ENCODE measurements around the gene PNKP. TPM values are rescaled to one million over a fixed set of nuclear protein-coding genes. Genes with fewer than 3 reads are reported as not detected.

PNKP gene
- total RNA-seq, 1 experiment from 2014 or later = 90.3 TPM

DNA sequence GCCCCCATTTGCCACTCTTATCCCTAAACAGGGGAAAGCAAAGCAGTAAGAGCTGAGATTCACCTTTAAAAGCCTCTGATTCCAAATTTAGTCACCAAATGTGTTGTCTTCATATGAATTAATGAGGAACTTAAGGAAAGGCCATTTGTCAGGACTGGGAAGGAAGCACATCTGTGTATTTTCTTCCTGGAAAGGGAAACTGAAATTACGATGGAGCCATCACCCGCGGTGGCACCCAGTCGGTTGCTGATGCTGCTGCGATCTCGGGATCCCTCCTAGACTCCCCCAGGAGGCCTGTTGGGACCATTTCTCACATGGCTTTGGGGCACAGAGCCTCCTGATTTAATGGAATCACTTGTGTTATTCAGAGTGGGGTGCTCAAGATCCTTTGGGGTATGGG lies 36.8 kb upstream of the PNKP start:
- H3K36me3 Mint-ChIP-seq (ENCODE audit: insufficient read depth, unreplicated experiment) = peaks cover 11% of the 10 kb centered on the region
- no TSS peak for BruUV-seq (replicated peaks)
- no peak overlapping the region for H3K27ac Mint-ChIP-seq (ENCODE audit: low read depth, unreplicated experiment)
- CTCF ChIA-PET = interaction anchor here (1.5 kb wide), 1 partner anchor 98 kb away, joined by 3 read pairs; no protein-coding TSS in a partner anchor
- intact Hi-C loops (cut with micrococcal nuclease) = no loop called here
- TF ChIP-seq, protein P1, sequence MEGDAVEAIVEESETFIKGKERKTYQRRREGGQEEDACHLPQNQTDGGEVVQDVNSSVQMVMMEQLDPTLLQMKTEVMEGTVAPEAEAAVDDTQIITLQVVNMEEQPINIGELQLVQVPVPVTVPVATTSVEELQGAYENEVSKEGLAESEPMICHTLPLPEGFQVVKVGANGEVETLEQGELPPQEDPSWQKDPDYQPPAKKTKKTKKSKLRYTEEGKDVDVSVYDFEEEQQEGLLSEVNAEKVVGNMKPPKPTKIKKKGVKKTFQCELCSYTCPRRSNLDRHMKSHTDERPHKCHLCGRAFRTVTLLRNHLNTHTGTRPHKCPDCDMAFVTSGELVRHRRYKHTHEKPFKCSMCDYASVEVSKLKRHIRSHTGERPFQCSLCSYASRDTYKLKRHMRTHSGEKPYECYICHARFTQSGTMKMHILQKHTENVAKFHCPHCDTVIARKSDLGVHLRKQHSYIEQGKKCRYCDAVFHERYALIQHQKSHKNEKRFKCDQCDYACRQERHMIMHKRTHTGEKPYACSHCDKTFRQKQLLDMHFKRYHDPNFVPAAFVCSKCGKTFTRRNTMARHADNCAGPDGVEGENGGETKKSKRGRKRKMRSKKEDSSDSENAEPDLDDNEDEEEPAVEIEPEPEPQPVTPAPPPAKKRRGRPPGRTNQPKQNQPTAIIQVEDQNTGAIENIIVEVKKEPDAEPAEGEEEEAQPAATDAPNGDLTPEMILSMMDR (IDR thresholded peaks at IDR 0.05; ENCODE audit: unreplicated experiment) = no peak
- DNase-seq (ENCODE audit: unreplicated experiment) = no peak
- POLR2A ChIA-PET = no interaction called here
- no peak overlapping the region for H3K4me3 Mint-ChIP-seq (ENCODE audit: unreplicated experiment)
- no peaks in the 10 kb centered on the region for H3K9me3 Mint-ChIP-seq (ENCODE audit: unreplicated experiment)
- no peaks in the 10 kb centered on the region for H3K27me3 Mint-ChIP-seq (ENCODE audit: insufficient read depth, unreplicated experiment)
- H3K4me1 Mint-ChIP-seq (ENCODE audit: insufficient read depth, unreplicated experiment) = no peaks in the 10 kb centered on the region

DNA sequence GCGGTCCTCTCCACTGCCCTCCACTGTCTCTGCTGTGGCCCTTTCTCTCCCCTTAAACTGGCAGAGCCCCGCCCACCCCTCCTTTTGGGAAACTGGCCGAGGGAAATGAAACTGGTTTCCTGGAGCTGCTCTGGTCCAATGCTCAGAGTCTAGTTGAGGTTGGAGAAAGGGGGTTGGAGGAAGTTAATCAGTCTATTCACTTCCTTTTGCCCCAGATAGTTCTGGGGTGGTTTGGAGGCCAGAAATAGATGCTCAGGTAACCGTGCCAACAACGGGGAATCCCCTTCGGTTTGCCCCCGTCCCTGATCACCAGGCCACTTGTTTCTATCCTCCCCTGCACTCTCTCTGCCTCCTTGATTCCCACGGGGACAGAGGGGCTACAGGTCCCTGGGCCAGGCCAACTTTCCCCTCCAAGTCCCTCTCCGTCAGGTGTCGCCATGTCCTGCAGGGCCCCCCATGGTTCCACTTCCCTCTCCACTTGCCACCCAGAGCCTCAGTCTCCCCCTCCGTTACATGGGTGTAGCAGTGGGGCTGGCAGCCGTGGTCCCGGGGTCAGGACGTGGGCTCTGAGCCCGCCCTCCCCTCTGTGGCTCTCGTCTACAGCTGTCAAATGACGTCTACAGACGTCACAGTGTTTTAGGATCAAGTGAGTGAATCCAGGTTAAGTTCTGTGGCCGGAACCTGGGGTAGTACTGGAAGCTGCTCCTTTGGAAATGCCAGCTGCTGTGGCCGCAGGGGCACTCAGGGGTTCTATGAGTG lies 29.7 kb upstream of the PNKP start, which contains the start of gene IL4I1:
IL4I1 (minus strand) TSS at position 25 of the 759 bp plus-strand sequence. CDS start 727 bp downstream, outside the sequence.
- CTCF ChIA-PET = no interaction called here

DNA sequence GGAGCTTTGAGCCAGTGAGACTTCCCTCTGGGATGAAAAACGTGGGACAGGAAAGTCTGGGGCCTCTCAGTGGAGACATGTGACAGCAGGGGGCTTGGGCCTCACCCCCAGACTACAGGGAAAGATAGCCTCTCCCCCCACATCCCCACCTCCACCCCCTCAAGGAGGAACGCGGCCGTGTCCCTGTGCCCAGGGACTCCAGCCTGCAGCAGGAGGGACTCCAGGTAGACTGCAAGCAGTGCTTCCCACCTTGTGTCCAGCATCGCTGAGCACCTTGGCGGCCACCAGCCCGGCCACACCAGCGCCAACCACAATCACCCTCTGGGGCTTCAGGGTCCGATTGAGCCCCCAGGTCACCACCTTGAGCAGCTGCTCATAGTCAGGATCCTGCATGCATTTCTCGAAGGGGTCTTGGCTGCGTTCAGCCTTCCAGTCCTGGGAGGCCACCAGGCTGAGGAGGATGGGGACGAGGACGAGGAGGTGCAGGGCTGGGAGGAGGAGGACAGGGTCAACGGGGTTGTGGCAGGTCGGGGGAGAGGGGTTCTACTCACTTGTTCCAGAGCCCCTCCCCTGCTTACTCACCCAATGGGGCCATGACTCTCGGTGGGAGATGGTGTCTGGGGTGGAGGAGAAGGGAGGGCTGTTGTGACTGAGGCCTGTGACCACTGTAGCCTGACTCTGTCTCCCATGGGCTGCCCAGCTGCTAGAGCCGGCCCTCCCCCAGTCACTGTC lies 28.4 kb upstream of the PNKP start:
- Mint-ChIP-seq H3K36me3 (ENCODE audit: insufficient read depth, unreplicated experiment) (no peaks in the 10 kb centered on the region), H3K9me3 (ENCODE audit: unreplicated experiment) (no peaks in the 10 kb centered on the region), H3K4me3 (ENCODE audit: unreplicated experiment) (no peak overlapping the region), H3K27me3 (ENCODE audit: insufficient read depth, unreplicated experiment) (peaks cover 12% of the 10 kb centered on the region), H3K4me1 (ENCODE audit: insufficient read depth, unreplicated experiment) (peaks cover 14% of the 10 kb centered on the region), H3K27ac (ENCODE audit: low read depth, unreplicated experiment) (no peak overlapping the region)
- TF ChIP-seq, protein P1 (IDR thresholded peaks at IDR 0.05; ENCODE audit: unreplicated experiment) = no peak
- POLR2A ChIA-PET = interaction anchor here (0.6 to 1.0 kb wide), 3 partner anchors 12 to 379 kb away, joined by 3 read pairs; no protein-coding TSS in a partner anchor
- no TSS peak for BruUV-seq (replicated peaks)
- DNase-seq (ENCODE audit: unreplicated experiment) = no peak
- CTCF ChIA-PET = no interaction called here
- intact Hi-C loops (cut with micrococcal nuclease) = no loop called here

More for the DNA sequence above, 29.7 kb upstream of the PNKP start, which contains the start of gene IL4I1:
- no peak for DNase-seq (ENCODE audit: unreplicated experiment)
- Mint-ChIP-seq H3K4me1 (ENCODE audit: insufficient read depth, unreplicated experiment) (peaks cover 14% of the 10 kb centered on the region), H3K36me3 (ENCODE audit: insufficient read depth, unreplicated experiment) (no peaks in the 10 kb centered on the region), H3K27ac (ENCODE audit: low read depth, unreplicated experiment) (no peak within 1 kb of the TSS), H3K9me3 (ENCODE audit: unreplicated experiment) (no peaks in the 10 kb centered on the region), H3K4me3 (ENCODE audit: unreplicated experiment) (no peak within 1 kb of the TSS), H3K27me3 (ENCODE audit: insufficient read depth, unreplicated experiment) (peaks cover 12% of the 10 kb centered on the region)
- POLR2A ChIA-PET = no interaction called here
- no TSS peak for BruUV-seq (replicated peaks)
- TF ChIP-seq, protein P1 (IDR thresholded peaks at IDR 0.05; ENCODE audit: unreplicated experiment) = no peak
- intact Hi-C loops (cut with micrococcal nuclease) = no loop called here

DNA sequence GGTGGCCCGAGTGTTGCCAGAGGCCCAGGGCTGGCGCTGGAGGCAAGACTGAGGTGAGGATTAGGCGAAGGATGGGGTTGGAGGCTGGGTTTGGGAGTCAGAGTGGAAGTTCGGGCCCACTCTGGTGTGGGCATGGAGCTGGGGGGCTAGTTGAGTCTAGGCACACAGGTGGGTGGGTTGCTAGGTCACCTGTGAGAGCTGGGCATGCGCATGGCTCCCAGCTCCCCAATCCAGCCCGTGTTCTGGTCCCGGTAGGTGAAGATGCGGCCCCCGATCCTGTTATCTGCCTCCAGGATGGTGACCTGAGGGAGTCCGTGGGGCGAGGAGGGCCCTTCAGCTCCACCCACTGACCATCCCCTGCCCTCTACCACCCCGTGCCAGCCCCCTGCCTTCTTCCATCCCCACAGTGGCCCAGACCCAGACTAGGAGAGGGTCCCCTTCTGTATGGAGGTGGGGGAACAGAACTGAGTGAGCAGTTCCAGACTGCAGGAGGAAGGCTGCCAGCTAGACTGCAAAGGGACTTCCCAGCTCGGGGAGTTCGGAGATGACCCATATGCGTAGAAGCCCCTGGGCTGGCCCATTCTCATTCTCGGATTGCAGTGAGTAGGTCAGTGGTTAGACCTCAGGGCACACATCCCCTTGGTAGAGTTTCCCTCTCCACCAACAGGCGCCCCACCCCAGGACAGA lies 27.6 kb upstream of the PNKP start:
- intact Hi-C loops (cut with micrococcal nuclease) = no loop called here
- Mint-ChIP-seq H3K27me3 (ENCODE audit: insufficient read depth, unreplicated experiment) (peaks cover 12% of the 10 kb centered on the region), H3K27ac (ENCODE audit: low read depth, unreplicated experiment) (no peak overlapping the region), H3K4me1 (ENCODE audit: insufficient read depth, unreplicated experiment) (peaks cover 14% of the 10 kb centered on the region), H3K36me3 (ENCODE audit: insufficient read depth, unreplicated experiment) (no peaks in the 10 kb centered on the region), H3K4me3 (ENCODE audit: unreplicated experiment) (no peak overlapping the region), H3K9me3 (ENCODE audit: unreplicated experiment) (no peaks in the 10 kb centered on the region)
- no peak for DNase-seq (ENCODE audit: unreplicated experiment)
- CTCF ChIA-PET = interaction anchor here (0.7 kb wide), 1 partner anchor 998 kb away, joined by 3 read pairs; no protein-coding TSS in a partner anchor
- POLR2A ChIA-PET = interaction anchor here (0.6 to 1.0 kb wide), 3 partner anchors 11 to 380 kb away, joined by 3 read pairs; no protein-coding TSS in a partner anchor
- TF ChIP-seq, protein P1 (IDR thresholded peaks at IDR 0.05; ENCODE audit: unreplicated experiment) = no peak
- no TSS peak for BruUV-seq (replicated peaks)
